ENCODE data around the gene MRPL50. TPM values are rescaled to one million over a fixed set of nuclear protein-coding genes. Genes with fewer than 3 reads are reported as not detected.

MRPL50 gene
- total RNA-seq, 1 donor from 2014 or later, result 16.5 TPM

- no peak for ATAC-seq
- intact Hi-C loops (cut with DNase I), result no loop called here
- DNase-seq (ENCODE audit: missing footprints), result no peak
Observed at GRCh38 chr9:101354765-101355708, 43.4 kb downstream of the MRPL50 start.

GRCh38 chr9:101354143-101354764, 44.2 kb downstream of the MRPL50 start:
- ATAC-seq, result no peak
- no peak for DNase-seq (ENCODE audit: missing footprints)
- intact Hi-C loops (cut with DNase I), result no loop called here

GRCh38 chr9:101353683-101354082, 44.7 kb downstream of the MRPL50 start:
- ATAC-seq (no peak), DNase-seq (ENCODE audit: missing footprints) (no peak)
- intact Hi-C loops (cut with DNase I), result no loop called here

- DNase-seq (ENCODE audit: missing footprints) (no peak), ATAC-seq (no peak)
- intact Hi-C loops (cut with DNase I), result no loop called here
Observed at GRCh38 chr9:101352892-101353463, 45.4 kb downstream of the MRPL50 start.

GRCh38 chr9:101350285-101350684, 48.1 kb downstream of the MRPL50 start:
- intact Hi-C loops (cut with DNase I), result no loop called here
- DNase-seq (ENCODE audit: missing footprints) (no peak), ATAC-seq (no peak)

GRCh38 chr9:101342595-101342994, 55.8 kb downstream of the MRPL50 start:
- intact Hi-C loops (cut with DNase I), result no loop called here
- DNase-seq (ENCODE audit: missing footprints) (no peak), ATAC-seq (no peak)

GRCh38 chr9:101341958-101342357, 56.5 kb downstream of the MRPL50 start:
- intact Hi-C loops (cut with DNase I), result no loop called here
- ATAC-seq (no peak), DNase-seq (ENCODE audit: missing footprints) (no peak)

Other genes starting within 250 kb of the MRPL50 start
- not detected for gene BAAT, start 13.6 kb downstream of the MRPL50 start, total RNA-seq
- 15.2 TPM for gene ZNF189, start 233 bp upstream of the MRPL50 start, total RNA-seq
- 0.43 TPM for gene ALDOB, start 37.2 kb upstream of the MRPL50 start, total RNA-seq
- 48.3 TPM for gene RNF20, start 135.2 kb upstream of the MRPL50 start, total RNA-seq
- not detected for gene PPP3R2, start 196.4 kb upstream of the MRPL50 start, total RNA-seq